SK-N-SH (cell line): ENCODE data around the gene LEO1. TPM values are rescaled to one million over a fixed set of nuclear protein-coding genes. Genes with fewer than 3 reads are reported as not detected.
A peak's percentile ranks its signal among the peaks of the same experiment; 100 is the strongest.

Experiments used
- CTCF ChIA-PET: fragments of 300-600, 350-600 bp; formaldehyde crosslinking; extraction: SDS; loops from one replicate; lab custom pipeline; 2021; lab: Yijun Ruan, JAX
- POLR2A ChIA-PET: fragments of 350-600 bp; sonication (Branson Sonifier 250); formaldehyde crosslinking; extraction: SDS; loops from one replicate; lab custom pipeline; 2020; ENCODE audit warnings: antibody characterized with exemption, inconsistent platforms; lab: Yijun Ruan, JAX
- DNase-seq: peaks from one replicate; pipeline ENCODE4 v3.0.0; 2012
- H2AFZ ChIP-seq: fragments of 200-600 bp; sonication (generic); 2 replicates; pipeline ENCODE4 v1.8.1; 2016; ENCODE audit warnings: antibody characterized with exemption, mild to moderate bottlenecking, low read depth
- H3F3A ChIP-seq: fragments of 200-600 bp; sonication (generic); replicated peaks from 2 replicates; pipeline ENCODE3; 2016; ENCODE audit warnings: antibody characterized with exemption, mild to moderate bottlenecking; ENCODE audit not compliant: insufficient read depth
- H3K27ac ChIP-seq, 2 experiments: fragments of 200-500 bp in 1 of 2; fragments of 200-600 bp in 1 of 2; sonication (Bioruptor generic) in 1 of 2; sonication (generic), shearing (Covaris generic) in 1 of 2; 2 replicates each; pipeline versions ENCODE4 v1.5.1 to v1.6.1; 2014 to 2016; ENCODE audit warnings: low read depth in 2 of 2, inconsistent platforms in 1 of 2, low read length in 1 of 2, mild to moderate bottlenecking in 1 of 2, mixed read lengths in 1 of 2
- H3K27me3 ChIP-seq: fragments of 200-600 bp; sonication (generic), shearing (Covaris generic); 2 replicates; pipeline ENCODE4 v1.6.1; 2016; ENCODE audit warnings: mixed run types; ENCODE audit not compliant: insufficient read depth
- H3K36me3 ChIP-seq, 2 experiments: fragments of 200-500 bp in 1 of 2; fragments of 200-600 bp in 1 of 2; sonication (Bioruptor generic) in 1 of 2; sonication (generic) in 1 of 2; replicated peaks in 1 of 2; 2 replicates each; pipeline versions ENCODE3 to v1.5.1; 2014 to 2016; ENCODE audit warnings: low read length in 1 of 2, mild to moderate bottlenecking in 1 of 2; ENCODE audit not compliant: insufficient read depth in 2 of 2, control insufficient read depth in 1 of 2
- H3K4me1 ChIP-seq, 2 experiments: fragments of 200-500 bp in 1 of 2; fragments of 200-600 bp in 1 of 2; sonication (Bioruptor generic) in 1 of 2; sonication (generic), shearing (Covaris generic) in 1 of 2; 2 replicates each; pipeline versions ENCODE4 v1.5.1 to v1.6.1; 2014 to 2016; ENCODE audit warnings: low read depth in 1 of 2, low read length in 1 of 2, mixed run types in 1 of 2; ENCODE audit not compliant: insufficient read depth in 2 of 2, control insufficient read depth in 1 of 2
- H3K4me2 ChIP-seq: fragments of 200-600 bp; sonication (generic), shearing (Covaris generic); 2 replicates; pipeline ENCODE4 v1.6.1; 2017; ENCODE audit warnings: mixed run types
- H3K4me3 ChIP-seq, 2 experiments: fragments of 200-500 bp in 1 of 2; fragments of 200-600 bp in 1 of 2; sonication (Bioruptor generic) in 1 of 2; sonication (generic), shearing (Covaris generic) in 1 of 2; 2 replicates each; pipeline versions ENCODE4 v1.5.1 to v1.8.1; 2014 to 2016; ENCODE audit warnings: low read depth in 2 of 2, inconsistent platforms in 1 of 2, low read length in 1 of 2, mild to moderate bottlenecking in 1 of 2, mixed read lengths in 1 of 2, moderate library complexity in 1 of 2
- H3K79me2 ChIP-seq: fragments of 200-600 bp; sonication (generic); 2 replicates; pipeline ENCODE4 v1.8.1; 2017; ENCODE audit warnings: mild to moderate bottlenecking; ENCODE audit not compliant: insufficient read depth
- H3K9ac ChIP-seq: fragments of 200-600 bp; sonication (generic); 2 replicates; pipeline ENCODE4 v1.6.1; 2017; ENCODE audit warnings: mixed run types
- H3K9me2 ChIP-seq: fragments of 200-600 bp; sonication (generic); 2 replicates; pipeline ENCODE4 v1.6.1; 2017; ENCODE audit warnings: mixed run types
- H3K9me3 ChIP-seq: fragments of 200-600 bp; sonication (generic); 2 replicates; pipeline ENCODE4 v1.6.1; 2017; ENCODE audit warnings: mixed run types, mild to moderate bottlenecking, moderate library complexity
- H4K20me1 ChIP-seq: fragments of 200-600 bp; sonication (generic); 2 replicates; pipeline ENCODE4 v1.6.1; 2017; ENCODE audit warnings: mild to moderate bottlenecking, mixed run types; ENCODE audit not compliant: insufficient read depth
- CHD2 ChIP-seq: fragments of 150-350 bp; IDR thresholded peaks from 2 replicates; pipeline ENCODE4 v1.6.1; 2018; ENCODE audit warnings: low read length; ENCODE audit not compliant: partially characterized antibody
- CTCF ChIP-seq: fragments of 200-600 bp; sonication (generic); IDR thresholded peaks from 2 replicates; pipeline ENCODE4 v1.6.1; 2017; ENCODE audit warnings: antibody characterized with exemption, mild to moderate bottlenecking, moderate library complexity
- EP300 ChIP-seq, 2 experiments: IDR thresholded peaks; 2 replicates each; pipeline versions ENCODE4 v1.4.0 to v1.6.1; 2012; ENCODE audit warnings: borderline replicate concordance in 1 of 2, low read depth in 1 of 2, low read length in 1 of 2
- FOSL2 ChIP-seq: IDR thresholded peaks from 2 replicates; pipeline ENCODE4 v1.4.0; 2012; ENCODE audit warnings: low read depth, mild to moderate bottlenecking, moderate library complexity, borderline replicate concordance
- FOXJ3 ChIP-seq: sonication (generic); formaldehyde crosslinking; IDR thresholded peaks from 2 replicates; pipeline ENCODE4 v1.5.1; 2020; ENCODE audit warnings: mild to moderate bottlenecking, missing genetic modification reagents
- FOXM1 ChIP-seq: IDR thresholded peaks from 2 replicates; pipeline ENCODE4 v1.4.0; 2012; ENCODE audit warnings: low read depth, mild to moderate bottlenecking
- IRF3 ChIP-seq: fragments of 150-350 bp; IDR thresholded peaks from 2 replicates; pipeline ENCODE4 v1.6.1; 2016; ENCODE audit warnings: mild to moderate bottlenecking, low read depth, low read length
- JUND ChIP-seq: IDR thresholded peaks from 2 replicates; pipeline ENCODE4 v1.4.0; 2012
- NFIC ChIP-seq: IDR thresholded peaks from 2 replicates; pipeline ENCODE4 v1.4.0; 2012; ENCODE audit warnings: borderline replicate concordance
- SMC3 ChIP-seq: IDR thresholded peaks from 2 replicates; pipeline ENCODE4 v1.6.1; 2012; ENCODE audit warnings: low read depth, low read length, improper control_type of control experiment
- TCF12 ChIP-seq: IDR thresholded peaks from 2 replicates; pipeline ENCODE4 v1.4.0; 2012
- USF2 ChIP-seq: fragments of 150-350 bp; IDR thresholded peaks from 2 replicates; pipeline ENCODE4 v1.6.1; 2017; ENCODE audit warnings: antibody characterized with exemption, low read length, low read depth, borderline replicate concordance
- WGBS: methylation state at CpG from one replicate; pipeline ENCODE4 v1.1.6; 2017; ENCODE audit warnings: low lambda C conversion rate; 5-methylcytosine and 5-hydroxymethylcytosine counted together
- polyA plus RNA-seq, 3 experiments: library from polyadenylated mRNA; depleted of rRNA; stranded (reverse); fragments of >200 nt; gene quantifications; 2 replicates each; pipeline ENCODE4 v1.2.3, GENCODE V29; 2012

The LEO1 gene
- polyA plus RNA-seq, 1 of the 3 experiments (the other 2 are of a cell fraction): 6.7 TPM

- no peak overlapping the region for H3K27ac ChIP-seq
- peaks cover 44 to 70% of the 10 kb centered on the region in 2 experiments for H3K36me3 ChIP-seq
- 100% methylated on average over 1 of the region's 1 CpG for WGBS
- peaks cover 12% of the 10 kb centered on the region; the same call in 1 of the 2 replicates for H3K79me2 ChIP-seq
- peaks cover 0 to 11% of the 10 kb centered on the region in 2 experiments; a peak in 1 of 4 replicates for H3K4me1 ChIP-seq
- TF ChIP-seq SMC3: no peak
- no peak for TF ChIP-seq EP300 (IDR thresholded peaks at IDR 0.05; ENCODE audit: borderline replicate concordance in 1 of 2, low read depth in 1 of 2, low read length in 1 of 2)
- 0 out of 2 replicates have a peak, but pooled peaks have one; percentile 13 for TF ChIP-seq JUND
- TF ChIP-seq CTCF: no peak
- peak; percentile 36; the same call in 1 of the 2 replicates for TF ChIP-seq FOSL2
- TF ChIP-seq CHD2: no peak
- no peak overlapping the region for H3K4me3 ChIP-seq
- no peaks in the 10 kb centered on the region for H3K9me2 ChIP-seq
- ChIA-PET POLR2A (no interaction called here), CTCF (no interaction called here)
- no peak for DNase-seq
- H3K27me3 ChIP-seq: no peaks in the 10 kb centered on the region
- peaks cover 5% of the 10 kb centered on the region for H3F3A ChIP-seq
- no peak overlapping the region for H3K4me2 ChIP-seq
- no peak overlapping the region for H2AFZ ChIP-seq
- no peak overlapping the region for H3K9ac ChIP-seq
- H3K9me3 ChIP-seq: no peaks in the 10 kb centered on the region
- peaks cover 12% of the 10 kb centered on the region for H4K20me1 ChIP-seq
These were observed 63.3 kb downstream of the LEO1 start for GRCh38 chr15:51908316-51908715.

- ChIA-PET CTCF (interaction anchor here (1.5 kb wide), 1 partner anchor 17 kb away, joined by 3 read pairs; no protein-coding TSS in a partner anchor), POLR2A (no interaction called here)
- TF ChIP-seq NFIC (no peak), TCF12 (no peak), FOSL2 (peak; percentile 4; the same call in 1 of the 2 replicates), IRF3 (no peak), FOXJ3 (no peak), FOXM1 (no peak), USF2 (no peak), CTCF (peak; percentile 27; the same call in 1 of the 2 replicates)
- 79% methylated on average over 8 of the region's 8 CpGs for WGBS
- Histone ChIP-seq H2AFZ (no peak overlapping the region), H3K4me3 (no peak overlapping the region), H4K20me1 (peaks cover 12% of the 10 kb centered on the region), H3K9me2 (no peaks in the 10 kb centered on the region), H3K4me1 (peaks cover 0 to 11% of the 10 kb centered on the region in 2 experiments; a peak in 1 of 4 replicates), H3F3A (peaks cover 5% of the 10 kb centered on the region), H3K4me2 (no peak overlapping the region), H3K9me3 (no peaks in the 10 kb centered on the region), H3K27me3 (no peaks in the 10 kb centered on the region), H3K36me3 (peaks cover 45 to 69% of the 10 kb centered on the region in 2 experiments), H3K27ac (no peak overlapping the region), H3K79me2 (peaks cover 12% of the 10 kb centered on the region; the same call in 1 of the 2 replicates), H3K9ac (no peak overlapping the region)
- DNase-seq: no peak
These were observed 64.3 kb downstream of the LEO1 start for GRCh38 chr15:51907136-51907862.
